Mesendoderm (in vitro differentiated cells): ENCODE measurements around the gene TBX3.

ENCODE experiments used
- DNase-seq: peaks from one replicate; pipeline ENCODE4 v3.0.0; 2013
- H2AK5ac ChIP-seq: 2 replicates; pipeline ENCODE4 v1.6.1; 2013; ENCODE audit warnings: low read length, inconsistent platforms
- H2BK120ac ChIP-seq: 2 replicates; pipeline ENCODE4 v1.6.1; 2013; ENCODE audit warnings: low read depth, mild to moderate bottlenecking, low read length, moderate library complexity, mixed read lengths
- H2BK15ac ChIP-seq: replicated peaks from 2 replicates; pipeline ENCODE4 v1.6.1; 2013; ENCODE audit warnings: low read depth, mild to moderate bottlenecking, moderate library complexity
- H2BK5ac ChIP-seq: 2 replicates; pipeline ENCODE4 v1.6.1; 2013; ENCODE audit warnings: low read length, inconsistent platforms
- H3K18ac ChIP-seq: 2 replicates; pipeline ENCODE4 v1.6.1; 2013; ENCODE audit warnings: mild to moderate bottlenecking, low read length, mixed read lengths
- H3K23ac ChIP-seq: one replicate; pipeline ENCODE4 v1.6.1; 2013; ENCODE audit warnings: low read length
- H3K27ac ChIP-seq: 2 replicates; pipeline ENCODE4 v1.5.1; 2013; ENCODE audit warnings: low read depth, mild to moderate bottlenecking, inconsistent platforms, low read length, moderate library complexity
- H3K27me3 ChIP-seq: 2 replicates; pipeline ENCODE4 v1.6.1; 2013; ENCODE audit warnings: low read length, control low read depth, mild to moderate bottlenecking, inconsistent platforms; ENCODE audit not compliant: insufficient read depth, poor library complexity
- H3K36me3 ChIP-seq: 2 replicates; pipeline ENCODE4 v1.6.1; 2013; ENCODE audit warnings: low read length, inconsistent platforms; ENCODE audit not compliant: control insufficient read depth, insufficient read depth
- H3K4ac ChIP-seq: one replicate; pipeline ENCODE4 v1.6.1; 2013; ENCODE audit warnings: low read depth, mild to moderate bottlenecking, low read length, moderate library complexity
- H3K4me1 ChIP-seq: 2 replicates; pipeline ENCODE4 v1.6.1; 2013; ENCODE audit warnings: low read depth, low read length, inconsistent platforms; ENCODE audit not compliant: control insufficient read depth
- H3K4me2 ChIP-seq: 2 replicates; pipeline ENCODE4 v1.6.1; 2013; ENCODE audit warnings: low read length
- H3K4me3 ChIP-seq: 2 replicates; pipeline ENCODE4 v1.5.1; 2013; ENCODE audit warnings: mild to moderate bottlenecking, low read length
- H3K56ac ChIP-seq: one replicate; pipeline ENCODE4 v1.6.1; 2013; ENCODE audit warnings: low read length
- H3K79me1 ChIP-seq: 2 replicates; pipeline ENCODE4 v1.6.1; 2013; ENCODE audit warnings: low read length, inconsistent platforms
- H3K79me2 ChIP-seq: 2 replicates; pipeline ENCODE4 v1.6.1; 2013; ENCODE audit warnings: mild to moderate bottlenecking, low read length; ENCODE audit not compliant: control insufficient read depth, insufficient read depth
- H3K9ac ChIP-seq: 2 replicates; pipeline ENCODE4 v1.6.1; 2013; ENCODE audit warnings: low read length, inconsistent platforms
- H4K5ac ChIP-seq: one replicate; pipeline ENCODE4 v1.6.1; 2013; ENCODE audit warnings: low read length
- H4K8ac ChIP-seq: one replicate; pipeline ENCODE4 v1.6.1; 2013; ENCODE audit warnings: low read depth, mild to moderate bottlenecking, control low read depth, low read length, moderate library complexity
- WGBS: extraction: QIAGEN DNeasy Blood & Tissue Kit; methylation state at CpG from one replicate; pipeline ENCODE4 v1.1.7; 2013; ENCODE audit warnings: low lambda C conversion rate, missing lambda C conversion rate; ENCODE audit not compliant: insufficient coverage; ENCODE audit errors: extremely low coverage; 5-methylcytosine and 5-hydroxymethylcytosine counted together

Gene TBX3

DNA sequence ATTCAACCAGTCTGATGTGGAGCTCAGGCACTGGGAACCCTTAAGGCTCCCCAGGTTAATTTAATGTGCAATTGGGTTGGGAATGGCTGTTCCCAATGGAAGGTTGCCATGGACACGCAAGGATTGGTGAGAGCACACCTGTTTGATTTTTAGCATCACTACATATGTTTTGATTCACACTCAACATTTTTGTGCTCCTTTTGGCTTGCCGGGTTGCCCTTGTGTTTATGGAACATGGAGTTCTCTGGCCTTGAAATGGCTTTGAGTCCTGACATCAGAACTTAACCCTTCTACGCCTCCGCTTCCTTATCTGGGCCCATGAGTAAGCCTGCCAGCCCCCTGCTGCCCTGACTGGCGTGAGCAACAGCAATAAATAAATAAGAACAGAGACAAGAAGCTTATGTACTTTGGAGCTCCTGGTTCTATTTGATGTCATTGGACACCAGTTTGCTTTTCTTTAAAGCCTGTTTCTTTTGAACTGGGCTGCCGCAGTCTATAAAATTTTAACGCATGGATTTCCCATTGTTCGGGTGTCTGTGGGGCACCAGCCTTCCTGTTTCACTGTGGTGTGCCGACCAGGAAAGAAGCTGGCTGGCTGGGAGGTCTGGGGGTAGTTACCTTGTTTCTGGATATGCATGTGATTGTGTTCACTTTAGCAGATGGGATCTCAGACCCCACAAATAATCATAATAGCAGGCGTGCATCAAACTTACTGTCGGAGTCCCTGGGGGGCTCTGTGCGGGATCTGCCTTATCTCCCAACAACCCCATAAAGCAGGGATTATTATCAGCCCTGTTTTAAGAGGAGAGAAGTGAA lies 27.8 kb downstream of the TBX3 start:
- H4K8ac ChIP-seq: no peak overlapping the region
- WGBS: no CpG with 5 or more reads among the region's 12 CpGs
- no peaks in the 10 kb centered on the region for H3K79me1 ChIP-seq
- no peak overlapping the region for H3K23ac ChIP-seq
- no peak overlapping the region for H2BK15ac ChIP-seq
- peak overlapping the region; percentile 30 for H2AK5ac ChIP-seq
- peak; percentile 78 for DNase-seq
- H3K4me3 ChIP-seq: no peak overlapping the region
- H3K4me2 ChIP-seq: no peak overlapping the region
- H3K4ac ChIP-seq: no peak overlapping the region
- H2BK5ac ChIP-seq: peak overlapping the region; percentile 23
- no peak overlapping the region for H3K9ac ChIP-seq
- no peaks in the 10 kb centered on the region for H3K79me2 ChIP-seq
- H3K4me1 ChIP-seq: peaks cover 17% of the 10 kb centered on the region
- peak overlapping the region; percentile 37 for H3K27ac ChIP-seq
- H3K27me3 ChIP-seq: no peaks in the 10 kb centered on the region
- no peaks in the 10 kb centered on the region for H3K36me3 ChIP-seq
- H2BK120ac ChIP-seq: peak overlapping the region; percentile 68
- H3K18ac ChIP-seq: peak overlapping the region; percentile 16
- H3K56ac ChIP-seq: peak overlapping the region; percentile 34
- H4K5ac ChIP-seq: no peak overlapping the region

DNA sequence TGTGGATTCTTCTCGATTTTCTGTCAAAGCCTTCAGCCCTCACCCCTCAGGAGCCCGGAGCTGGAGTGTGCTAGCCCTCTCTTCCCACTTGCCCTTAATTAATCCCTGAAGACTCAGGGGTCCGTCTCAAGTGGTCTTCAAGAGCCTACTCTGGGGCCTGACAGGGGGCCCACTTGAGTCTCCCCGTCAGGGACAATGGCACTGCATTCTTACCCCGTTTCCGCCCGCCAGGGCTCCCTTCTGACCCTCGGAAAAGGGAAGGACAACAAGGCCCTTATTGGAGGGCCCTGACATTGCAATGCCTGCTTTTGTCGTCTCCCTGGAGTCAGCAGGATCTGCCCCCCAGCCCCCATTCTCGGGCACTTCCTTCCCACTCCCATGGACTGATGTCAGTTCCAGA lies 34.4 kb downstream of the TBX3 start:
- Histone ChIP-seq H3K27ac (no peak overlapping the region), H3K4me3 (no peak overlapping the region), H3K79me2 (no peaks in the 10 kb centered on the region), H3K36me3 (no peaks in the 10 kb centered on the region), H2BK120ac (no peak overlapping the region), H3K4me2 (no peak overlapping the region), H3K4ac (no peak overlapping the region), H4K8ac (no peak overlapping the region), H2BK15ac (no peak overlapping the region), H2BK5ac (no peak overlapping the region), H3K27me3 (no peaks in the 10 kb centered on the region), H2AK5ac (no peak overlapping the region), H3K79me1 (no peaks in the 10 kb centered on the region), H3K4me1 (no peaks in the 10 kb centered on the region), H3K23ac (no peak overlapping the region), H3K56ac (peak overlapping the region; percentile 50), H3K9ac (no peak overlapping the region), H3K18ac (no peak overlapping the region), H4K5ac (no peak overlapping the region)
- no peak for DNase-seq
- WGBS: no CpG with 5 or more reads among the region's 10 CpGs

DNA sequence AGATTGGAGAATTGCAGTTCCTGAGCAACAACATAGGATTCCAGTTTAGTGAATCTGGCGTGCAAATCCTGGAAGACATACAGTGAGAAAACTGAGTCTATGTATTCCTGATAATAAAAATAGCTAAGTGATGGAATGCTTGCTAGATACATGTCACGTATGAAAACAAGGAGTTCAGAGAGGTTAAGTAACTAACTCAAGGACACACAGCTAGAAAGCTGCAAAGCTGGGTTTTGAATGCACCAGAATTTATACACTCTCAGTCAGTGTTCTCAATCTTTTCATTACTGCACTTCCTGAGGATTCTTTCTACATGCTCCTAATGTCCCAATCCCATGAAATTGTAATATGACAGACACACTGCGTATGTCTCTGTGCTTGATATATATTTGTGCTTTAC lies 35.3 kb downstream of the TBX3 start:
- no CpG with 5 or more reads among the region's 3 CpGs for WGBS
- H2BK120ac ChIP-seq: no peak overlapping the region

DNA sequence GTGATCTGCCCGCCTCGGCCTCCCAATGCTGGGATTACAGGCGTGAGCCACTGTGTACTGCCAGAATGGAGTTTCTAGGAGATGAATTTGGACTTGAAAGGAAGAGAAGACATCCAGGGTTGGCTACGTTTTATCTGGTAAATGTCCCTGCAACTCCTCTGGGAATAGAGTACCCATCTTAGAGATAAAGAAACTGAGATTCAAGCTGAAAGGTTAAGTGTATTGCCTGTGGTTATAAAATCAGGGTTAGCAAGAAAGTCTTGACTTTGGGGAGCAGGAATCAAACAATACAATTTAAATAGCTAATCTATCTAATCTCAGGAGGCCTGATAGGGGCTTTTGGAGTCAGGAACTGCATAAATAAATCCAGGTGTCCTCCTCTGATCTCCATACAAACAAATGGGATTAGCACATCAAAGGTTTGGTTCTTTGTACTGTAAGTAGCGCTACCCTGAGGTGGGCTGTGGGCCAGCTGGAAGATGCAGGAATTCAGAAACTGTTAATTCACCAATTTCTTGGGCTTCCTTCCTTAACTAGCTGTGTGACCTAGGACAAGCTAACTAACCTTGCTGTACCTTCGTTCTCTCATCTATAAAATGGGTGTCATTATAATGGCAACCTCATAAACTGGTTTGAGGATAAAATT lies 45.1 kb downstream of the TBX3 start:
- Histone ChIP-seq H2BK120ac (no peak overlapping the region), H3K4me3 (no peak overlapping the region), H3K36me3 (no peaks in the 10 kb centered on the region), H3K27ac (no peak overlapping the region), H3K79me1 (no peaks in the 10 kb centered on the region), H2AK5ac (no peak overlapping the region), H3K79me2 (no peaks in the 10 kb centered on the region), H2BK15ac (no peak overlapping the region), H3K23ac (no peak overlapping the region), H3K4me1 (peaks cover 1% of the 10 kb centered on the region), H4K5ac (no peak overlapping the region), H2BK5ac (no peak overlapping the region), H3K4me2 (no peak overlapping the region), H3K4ac (peak overlapping the region; percentile 67), H3K56ac (no peak overlapping the region), H3K27me3 (no peaks in the 10 kb centered on the region), H4K8ac (no peak overlapping the region), H3K9ac (no peak overlapping the region), H3K18ac (no peak overlapping the region)
- WGBS: no CpG with 5 or more reads among the region's 6 CpGs
- peak; percentile 94 for DNase-seq

More for the DNA sequence above, 35.3 kb downstream of the TBX3 start:
- Histone ChIP-seq H3K4me2 (no peak overlapping the region), H3K23ac (no peak overlapping the region), H3K27me3 (no peaks in the 10 kb centered on the region), H4K8ac (no peak overlapping the region), H3K4me3 (no peak overlapping the region), H4K5ac (no peak overlapping the region), H3K79me2 (no peaks in the 10 kb centered on the region), H2AK5ac (no peak overlapping the region), H3K56ac (no peak overlapping the region), H3K36me3 (no peaks in the 10 kb centered on the region), H3K79me1 (no peaks in the 10 kb centered on the region), H3K27ac (no peak overlapping the region), H3K18ac (no peak overlapping the region), H3K4ac (no peak overlapping the region), H2BK5ac (no peak overlapping the region), H3K9ac (no peak overlapping the region), H3K4me1 (no peaks in the 10 kb centered on the region), H2BK15ac (no peak overlapping the region)
- no peak for DNase-seq

DNA sequence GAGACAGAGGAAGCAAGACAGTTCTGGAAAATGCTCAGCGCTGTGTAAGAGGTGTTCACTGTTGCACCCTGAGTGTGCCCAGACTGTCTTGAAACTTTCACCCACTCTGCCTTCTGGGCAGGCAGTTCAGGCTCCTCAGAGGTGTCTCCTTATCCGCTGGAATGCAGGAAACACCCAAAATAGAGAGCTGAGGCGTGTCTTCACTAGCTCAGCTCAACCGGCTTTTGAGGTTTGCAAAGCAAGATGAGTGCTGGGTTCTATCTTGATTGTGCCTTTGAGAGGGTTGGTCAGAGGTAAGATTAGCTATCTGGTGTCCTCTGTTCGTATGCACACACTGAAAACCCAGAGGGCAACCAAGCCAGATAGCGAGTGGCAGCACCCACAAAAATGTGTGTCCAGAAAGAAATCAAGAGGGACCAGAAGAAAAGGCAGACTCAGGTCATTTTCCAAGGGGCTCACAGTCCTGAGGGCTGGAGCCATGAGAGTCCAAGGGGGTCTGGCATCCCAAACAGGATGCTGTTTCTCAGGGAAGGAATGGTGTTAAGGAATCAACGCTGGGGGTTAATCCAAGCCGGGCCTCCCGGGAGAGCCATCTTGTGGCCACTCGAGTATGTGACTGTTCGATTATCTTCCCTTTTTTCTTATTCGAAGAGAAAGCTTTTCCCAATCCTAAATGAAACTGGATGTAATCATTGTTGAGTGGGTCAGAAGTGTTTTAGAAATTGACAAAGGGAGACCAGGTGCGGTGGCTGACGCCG lies 47.1 kb downstream of the TBX3 start:
- Histone ChIP-seq H3K4me3 (no peak overlapping the region), H2BK15ac (no peak overlapping the region), H3K9ac (no peak overlapping the region), H3K79me1 (no peaks in the 10 kb centered on the region), H4K8ac (no peak overlapping the region), H2BK120ac (no peak overlapping the region), H3K36me3 (no peaks in the 10 kb centered on the region), H3K56ac (peak overlapping the region; percentile 0), H3K79me2 (no peaks in the 10 kb centered on the region), H3K27me3 (no peaks in the 10 kb centered on the region), H3K4me2 (no peak overlapping the region), H4K5ac (no peak overlapping the region), H3K18ac (peak overlapping the region; percentile 24), H3K4ac (no peak overlapping the region), H3K27ac (no peak overlapping the region), H2BK5ac (no peak overlapping the region), H3K23ac (no peak overlapping the region), H3K4me1 (peaks cover 1% of the 10 kb centered on the region), H2AK5ac (no peak overlapping the region)
- WGBS: no CpG with 5 or more reads among the region's 15 CpGs
- peak; percentile 82 for DNase-seq
